Gastrocnemius medialis (tissue), 4 donors: Measurements from ENCODE around the gene PLCG2.

Experiments
- POLR2A ChIP-seq, 2 donors: fragments of 450-650 bp; IDR thresholded peaks; one replicate each; pipeline ENCODE4 v1.6.1; 2017; ENCODE audit warnings: antibody characterized with exemption in 2 of 2, mild to moderate bottlenecking in 2 of 2, moderate library complexity in 2 of 2
- TF ChIP-seq, protein P1 (sequence below), 5 experiments: fragments of 450-650 bp in 3 of 5; fragments of 200-600 bp in 2 of 5; sonication (generic) in 2 of 5; IDR thresholded peaks in 4 of 5; conservative IDR thresholded peaks in 1 of 5; 1 replicate in 4 of 5; 2 replicates in 1 of 5; pipeline ENCODE4 v1.5.1; 2016 to 2019; ENCODE audit warnings: antibody characterized with exemption in 5 of 5, mild to moderate bottlenecking in 3 of 5, moderate library complexity in 3 of 5

GRCh38 chr16:81779536-81780320 lies 637 bp downstream of the PLCG2 start:
- TF ChIP-seq, protein P1, sequence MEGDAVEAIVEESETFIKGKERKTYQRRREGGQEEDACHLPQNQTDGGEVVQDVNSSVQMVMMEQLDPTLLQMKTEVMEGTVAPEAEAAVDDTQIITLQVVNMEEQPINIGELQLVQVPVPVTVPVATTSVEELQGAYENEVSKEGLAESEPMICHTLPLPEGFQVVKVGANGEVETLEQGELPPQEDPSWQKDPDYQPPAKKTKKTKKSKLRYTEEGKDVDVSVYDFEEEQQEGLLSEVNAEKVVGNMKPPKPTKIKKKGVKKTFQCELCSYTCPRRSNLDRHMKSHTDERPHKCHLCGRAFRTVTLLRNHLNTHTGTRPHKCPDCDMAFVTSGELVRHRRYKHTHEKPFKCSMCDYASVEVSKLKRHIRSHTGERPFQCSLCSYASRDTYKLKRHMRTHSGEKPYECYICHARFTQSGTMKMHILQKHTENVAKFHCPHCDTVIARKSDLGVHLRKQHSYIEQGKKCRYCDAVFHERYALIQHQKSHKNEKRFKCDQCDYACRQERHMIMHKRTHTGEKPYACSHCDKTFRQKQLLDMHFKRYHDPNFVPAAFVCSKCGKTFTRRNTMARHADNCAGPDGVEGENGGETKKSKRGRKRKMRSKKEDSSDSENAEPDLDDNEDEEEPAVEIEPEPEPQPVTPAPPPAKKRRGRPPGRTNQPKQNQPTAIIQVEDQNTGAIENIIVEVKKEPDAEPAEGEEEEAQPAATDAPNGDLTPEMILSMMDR (IDR thresholded peaks at IDR 0.05 in 4 of 5, conservative IDR thresholded peaks at IDR 0.05 in 1 of 5) = no peak
- TF ChIP-seq POLR2A (IDR thresholded peaks at IDR 0.05) = no peak
